Measurements from ENCODE around the gene NRIP2.

GRCh38 chr12:2877047-2877952 is 42.5 kb upstream of the NRIP2 start, which contains the start of the genes FOXM1 and RHNO1:
- TF ChIP-seq POLR2A (IDR thresholded peaks at IDR 0.05): peak; percentile 60 to 78
- TF ChIP-seq, protein P1, sequence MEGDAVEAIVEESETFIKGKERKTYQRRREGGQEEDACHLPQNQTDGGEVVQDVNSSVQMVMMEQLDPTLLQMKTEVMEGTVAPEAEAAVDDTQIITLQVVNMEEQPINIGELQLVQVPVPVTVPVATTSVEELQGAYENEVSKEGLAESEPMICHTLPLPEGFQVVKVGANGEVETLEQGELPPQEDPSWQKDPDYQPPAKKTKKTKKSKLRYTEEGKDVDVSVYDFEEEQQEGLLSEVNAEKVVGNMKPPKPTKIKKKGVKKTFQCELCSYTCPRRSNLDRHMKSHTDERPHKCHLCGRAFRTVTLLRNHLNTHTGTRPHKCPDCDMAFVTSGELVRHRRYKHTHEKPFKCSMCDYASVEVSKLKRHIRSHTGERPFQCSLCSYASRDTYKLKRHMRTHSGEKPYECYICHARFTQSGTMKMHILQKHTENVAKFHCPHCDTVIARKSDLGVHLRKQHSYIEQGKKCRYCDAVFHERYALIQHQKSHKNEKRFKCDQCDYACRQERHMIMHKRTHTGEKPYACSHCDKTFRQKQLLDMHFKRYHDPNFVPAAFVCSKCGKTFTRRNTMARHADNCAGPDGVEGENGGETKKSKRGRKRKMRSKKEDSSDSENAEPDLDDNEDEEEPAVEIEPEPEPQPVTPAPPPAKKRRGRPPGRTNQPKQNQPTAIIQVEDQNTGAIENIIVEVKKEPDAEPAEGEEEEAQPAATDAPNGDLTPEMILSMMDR (IDR thresholded peaks at IDR 0.05): peak in 3 of 6 experiments; percentile 15 to 33 (median 15)

Measured in Peyer's patch (tissue), 4 donors.